Measurements from ENCODE around the gene IDH3G.

GRCh38 chrX:153782313-153782712 lies 11.9 kb downstream of the IDH3G start:
- TF ChIP-seq POLR2AphosphoS5 (IDR thresholded peaks at IDR 0.05) (no peak), POLR2A (IDR thresholded peaks at IDR 0.05) (no peak)

Data from breast epithelium (tissue), 3 donors.